Heart left ventricle (tissue), 13 donors: Measurements from ENCODE around the gene NEMP2.

Experiments
- POLR2A ChIP-seq, 2 donors: fragments of 450-650 bp; IDR thresholded peaks; one replicate each; pipeline ENCODE4 v1.6.1; 2017; ENCODE audit warnings: antibody characterized with exemption in 2 of 2, mild to moderate bottlenecking in 2 of 2, moderate library complexity in 2 of 2
- TF ChIP-seq, protein P1 (sequence below), 12 donors: fragments of 200-600 bp; sonication (generic) in 4 of 12; IDR thresholded peaks; one replicate each; pipeline versions ENCODE4 v1.5.0 to v1.8.0; 2018 to 2022; ENCODE audit warnings: antibody characterized with exemption in 12 of 12, mild to moderate bottlenecking in 5 of 12
- donor health status: ischemic (EF 13 %, LVEDD 7.1; RV severe dilation, severe dysfunction).
- donor health status: DM: no; HTN: yes; CAD: no.
- donor health status: DM: no; HTN: no; CAD: no.
- donor health status: ischemic (EF 25% LVEDD 6.9; RV normal size, moderate dysfunction).
- donor health status: ischemic (EF 25% LVEDD 5.7; RV mildly dilated, moderate dysfunction).
- donor health status: ischemic (EF 35%, LVEDD 5.7; RV mildly dilated, moderate dysfunction).
- donor health status: nonischemic (EF 11% LVEDD 7.7; RV severe dilation, severe dysfunction).
- donor health status: DM: yes; HTN: yes; CAD: no.
- donor health status: PGD.
- donor health status: ischemic (EF 29% LVEDD 5.4; RV normal size, mild dysfunction).
- donor health status: nonischemic (EF 23%, LVEDD 6.1; RV moderate dilation, normal function).

DNA sequence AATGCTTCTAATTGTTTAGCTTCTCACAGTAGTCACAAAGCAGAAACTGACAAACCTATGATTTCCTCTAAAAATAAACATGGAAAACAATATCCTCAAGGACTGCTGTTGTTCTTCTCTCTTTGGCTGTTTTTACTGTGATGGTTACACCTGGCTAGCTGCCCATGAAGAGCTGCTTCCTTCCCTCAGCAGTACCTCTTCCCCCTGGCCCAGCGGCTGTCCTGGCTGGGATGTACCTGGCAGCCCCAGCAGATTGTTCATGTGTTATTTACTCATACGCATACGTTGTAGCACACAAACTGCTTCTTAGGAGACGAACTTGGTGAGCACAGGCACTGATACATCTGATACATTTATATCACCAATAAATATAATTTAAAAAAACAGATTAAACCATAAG lies 27.4 kb downstream of the NEMP2 start:
- TF ChIP-seq, protein P1, sequence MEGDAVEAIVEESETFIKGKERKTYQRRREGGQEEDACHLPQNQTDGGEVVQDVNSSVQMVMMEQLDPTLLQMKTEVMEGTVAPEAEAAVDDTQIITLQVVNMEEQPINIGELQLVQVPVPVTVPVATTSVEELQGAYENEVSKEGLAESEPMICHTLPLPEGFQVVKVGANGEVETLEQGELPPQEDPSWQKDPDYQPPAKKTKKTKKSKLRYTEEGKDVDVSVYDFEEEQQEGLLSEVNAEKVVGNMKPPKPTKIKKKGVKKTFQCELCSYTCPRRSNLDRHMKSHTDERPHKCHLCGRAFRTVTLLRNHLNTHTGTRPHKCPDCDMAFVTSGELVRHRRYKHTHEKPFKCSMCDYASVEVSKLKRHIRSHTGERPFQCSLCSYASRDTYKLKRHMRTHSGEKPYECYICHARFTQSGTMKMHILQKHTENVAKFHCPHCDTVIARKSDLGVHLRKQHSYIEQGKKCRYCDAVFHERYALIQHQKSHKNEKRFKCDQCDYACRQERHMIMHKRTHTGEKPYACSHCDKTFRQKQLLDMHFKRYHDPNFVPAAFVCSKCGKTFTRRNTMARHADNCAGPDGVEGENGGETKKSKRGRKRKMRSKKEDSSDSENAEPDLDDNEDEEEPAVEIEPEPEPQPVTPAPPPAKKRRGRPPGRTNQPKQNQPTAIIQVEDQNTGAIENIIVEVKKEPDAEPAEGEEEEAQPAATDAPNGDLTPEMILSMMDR (IDR thresholded peaks at IDR 0.05), result no peak
- no peak for TF ChIP-seq POLR2A (IDR thresholded peaks at IDR 0.05)
